Adrenal gland (tissue), 12 donors: Measurements from ENCODE around the gene MAST4. TPM values are rescaled to one million over a fixed set of nuclear protein-coding genes. Genes with fewer than 3 reads are reported as not detected.

Source experiments
- DNase-seq, 7 donors: peaks; one replicate each; pipeline ENCODE4 v3.0.0-alpha.2; 2019 to 2020
- H3K27ac ChIP-seq, 5 donors: fragments of 200-600 bp; sonication (generic) in 4 of 5; 1 replicate in 3 of 5; 2 replicates in 2 of 5; pipeline versions ENCODE4 v1.5.1 to v1.8.0; 2016 to 2020; ENCODE audit warnings: mild to moderate bottlenecking in 1 of 5
- H3K27me3 ChIP-seq: fragments of 200-600 bp; 2 replicates; pipeline ENCODE4 v1.8.0; 2021
- H3K36me3 ChIP-seq, 2 donors: fragments of 200-600 bp; replicated peaks in 1 of 2; 1 replicate in 1 of 2; 2 replicates in 1 of 2; pipeline versions ENCODE4 v1.5.1 to v1.8.0; 2018 to 2022
- H3K4me1 ChIP-seq, 2 donors: fragments of 200-600 bp; replicated peaks in 1 of 2; 1 replicate in 1 of 2; 2 replicates in 1 of 2; pipeline versions ENCODE4 v1.5.1 to v1.8.0; 2018 to 2021
- H3K4me3 ChIP-seq, 4 donors: fragments of 200-600 bp; sonication (generic) in 3 of 4; one replicate each; pipeline ENCODE4 v1.5.1; 2016 to 2018
- H3K9me3 ChIP-seq, 3 donors: fragments of 200-600 bp; sonication (generic) in 1 of 3; replicated peaks in 1 of 3; 1 replicate in 2 of 3; 2 replicates in 1 of 3; pipeline versions ENCODE4 v1.5.1 to v1.8.0; 2016 to 2021
- CTCF ChIP-seq, 6 experiments: fragments of 450-650 bp in 4 of 6; fragments of 200-600 bp in 2 of 6; sonication (generic) in 1 of 6; IDR thresholded peaks; 1 replicate in 5 of 6; 2 replicates in 1 of 6; pipeline versions ENCODE4 v1.5.1 to v1.8.0; 2016 to 2021; ENCODE audit warnings: antibody characterized with exemption in 6 of 6, mild to moderate bottlenecking in 2 of 6, moderate library complexity in 1 of 6
- POLR2A ChIP-seq, 2 donors: fragments of 450-650 bp; IDR thresholded peaks; one replicate each; pipeline ENCODE4 v1.6.1; 2017; ENCODE audit warnings: antibody characterized with exemption in 2 of 2, mild to moderate bottlenecking in 2 of 2, moderate library complexity in 1 of 2
- WGBS, 4 donors: extraction: QIAGEN DNeasy Blood & Tissue Kit in 2 of 4; methylation state at CpG; one replicate each; pipeline versions ENCODE4 v1.1.5 to v1.1.7; 2013 to 2017; 5-methylcytosine and 5-hydroxymethylcytosine counted together
- intact Hi-C, 2 donors: fragments of 100-400 bp; cut with DNase I; formaldehyde crosslinking; loops; one replicate each; pipeline versions ENCODE4 v1.14.1 to v1.15.0; 2022 to 2023
- polyA plus RNA-seq, 3 donors: library from polyadenylated mRNA; stranded (reverse); fragments of 200-250 nt in 2 of 3; fragments of 350-450 nt in 1 of 3; fragmentation: Illumina TruSeq in 1 of 3; extraction: RNeasy Lipid Tissue Mini Kit (QIAGEN cat#74804) in 1 of 3; gene quantifications; one replicate each; pipeline ENCODE4 v1.2.3, GENCODE V29; 2013 to 2014
- total RNA-seq, 9 donors: library from RNA; depleted of rRNA in 4 of 9; stranded (reverse); fragments of >200 nt in 4 of 9; fragments of 120-200 nt in 1 of 9; fragmentation: NEBNext Ultra II Directional in 1 of 9; extraction: Animal tissue kit (Norgen Biotek cat#: 25700) in 1 of 9; gene quantifications; one replicate each; pipeline versions ENCODE4 v1.1.0 to v1.2.4, GENCODE V29; 2013 to 2023
- donor health status: healthy with polysubstance abuse.
- donor health status: Bipolar disorder and iron deficiency.
- donor health status: DM: yes; HTN: yes; CAD: no.
- donor health status: DM: no; HTN: no; CAD: no.
- donor health status: DM: no; HTN: no; CAD: no.
- donor health status: DM: yes; HTN: yes; CAD: no.

The MAST4 gene
- total and polyA plus RNA-seq, 12 donors: 12.3 to 95.0 (median 42.8) TPM

GRCh38 chr5:67214036-67214435 lies 617.8 kb downstream of the MAST4 start:
- H3K4me3 ChIP-seq: no peak overlapping the region
- no peak overlapping the region for H3K27ac ChIP-seq
- intact Hi-C loops: no loop called here
- peaks cover 3 to 22% of the 10 kb centered on the region in 2 donors for H3K4me1 ChIP-seq
- DNase-seq: no peak
- H3K9me3 ChIP-seq: no peaks in the 10 kb centered on the region
- 85 to 93% (median 88%) methylated on average over 6 of the region's 6 CpGs for WGBS, 4 donors
- H3K27me3 ChIP-seq: no peaks in the 10 kb centered on the region
- H3K36me3 ChIP-seq: no peaks in the 10 kb centered on the region
- no peak for TF ChIP-seq CTCF (IDR thresholded peaks at IDR 0.05)
- TF ChIP-seq POLR2A (IDR thresholded peaks at IDR 0.05): no peak

GRCh38 chr5:67214707-67215447 lies 618.7 kb downstream of the MAST4 start:
- H3K27me3 ChIP-seq: no peaks in the 10 kb centered on the region
- WGBS, 4 donors: 89 to 93% (median 90%) methylated on average over 12 of the region's 12 CpGs
- peak overlapping the region in 1 of 5 donors; percentile 85 for H3K27ac ChIP-seq
- intact Hi-C loops: no loop called here
- no peak for TF ChIP-seq CTCF (IDR thresholded peaks at IDR 0.05)
- TF ChIP-seq POLR2A (IDR thresholded peaks at IDR 0.05): no peak
- no peak for DNase-seq
- no peaks in the 10 kb centered on the region for H3K36me3 ChIP-seq
- no peaks in the 10 kb centered on the region for H3K9me3 ChIP-seq
- no peak overlapping the region for H3K4me3 ChIP-seq
- peaks cover 3 to 22% of the 10 kb centered on the region in 2 donors for H3K4me1 ChIP-seq

GRCh38 chr5:67215519-67216471 lies 619.6 kb downstream of the MAST4 start:
- Histone ChIP-seq H3K4me3 (peak overlapping the region in 1 of 4 donors; percentile 28), H3K27ac (peak overlapping the region in 3 of 5 donors; percentile 32 to 85 (median 69)), H3K9me3 (no peaks in the 10 kb centered on the region), H3K4me1 (peaks cover 3 to 22% of the 10 kb centered on the region in 2 donors), H3K36me3 (no peaks in the 10 kb centered on the region), H3K27me3 (no peaks in the 10 kb centered on the region)
- 46 to 64% (median 50%) methylated on average over 14 to 19 of the region's 19 CpGs for WGBS, 4 donors
- peak; percentile 67 to 93 (median 78) for DNase-seq
- intact Hi-C loops: no loop called here
- TF ChIP-seq POLR2A (IDR thresholded peaks at IDR 0.05) (no peak), CTCF (IDR thresholded peaks at IDR 0.05) (no peak)

GRCh38 chr5:67216564-67216963 lies 620.4 kb downstream of the MAST4 start:
- Histone ChIP-seq H3K4me3 (no peak overlapping the region), H3K27ac (peak overlapping the region in 2 of 5 donors; percentile 69 to 85), H3K9me3 (no peaks in the 10 kb centered on the region), H3K36me3 (no peaks in the 10 kb centered on the region), H3K4me1 (peaks cover 3 to 22% of the 10 kb centered on the region in 2 donors), H3K27me3 (no peaks in the 10 kb centered on the region)
- intact Hi-C loops: no loop called here
- TF ChIP-seq CTCF (IDR thresholded peaks at IDR 0.05): no peak
- no peak for TF ChIP-seq POLR2A (IDR thresholded peaks at IDR 0.05)
- WGBS, 4 donors: 91 to 94% (median 93%) methylated on average over 1 of the region's 1 CpG
- DNase-seq: no peak
